Measurements from ENCODE around the gene SETD3.

The SETD3 gene

DNA sequence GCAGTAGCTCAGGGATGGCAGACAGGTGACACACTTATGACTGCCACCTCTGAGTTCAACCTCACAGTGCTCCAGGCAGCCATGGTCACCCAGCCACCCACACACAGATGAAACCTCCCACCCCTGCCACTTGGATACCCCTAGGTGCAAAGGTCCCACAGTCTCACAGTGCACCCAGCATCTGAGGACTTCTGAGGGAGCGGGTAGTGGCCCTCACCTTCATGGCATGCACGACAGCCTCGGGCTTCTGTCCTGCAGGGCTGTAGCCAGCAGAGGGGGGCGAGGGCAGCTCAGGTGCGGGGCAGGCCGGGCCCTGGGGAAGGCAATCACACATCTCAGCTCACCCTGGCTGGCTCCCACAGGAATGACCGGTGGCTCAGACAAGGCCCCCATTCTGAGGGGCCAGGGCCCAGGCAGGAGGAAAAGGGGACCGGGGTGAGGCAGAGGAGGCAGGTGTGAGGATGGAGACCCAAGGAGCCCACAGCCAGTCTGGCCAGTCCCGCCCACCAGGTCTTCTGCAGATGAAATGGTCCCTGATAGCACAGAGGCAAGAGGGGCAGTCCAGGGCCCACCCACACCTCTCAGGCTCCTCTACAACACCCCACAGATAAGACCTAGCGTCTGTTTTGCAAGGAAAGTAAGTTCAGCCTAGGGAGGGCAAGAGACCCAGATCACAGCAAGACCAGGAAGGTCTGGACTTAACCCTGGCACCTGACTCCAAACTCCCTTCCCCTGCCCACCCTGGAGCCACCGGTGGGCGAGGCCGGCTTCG, 36.4 kb upstream of the SETD3 start:
- DNase-seq (ENCODE audit: low read depth in 2 of 2) = no peak

DNA sequence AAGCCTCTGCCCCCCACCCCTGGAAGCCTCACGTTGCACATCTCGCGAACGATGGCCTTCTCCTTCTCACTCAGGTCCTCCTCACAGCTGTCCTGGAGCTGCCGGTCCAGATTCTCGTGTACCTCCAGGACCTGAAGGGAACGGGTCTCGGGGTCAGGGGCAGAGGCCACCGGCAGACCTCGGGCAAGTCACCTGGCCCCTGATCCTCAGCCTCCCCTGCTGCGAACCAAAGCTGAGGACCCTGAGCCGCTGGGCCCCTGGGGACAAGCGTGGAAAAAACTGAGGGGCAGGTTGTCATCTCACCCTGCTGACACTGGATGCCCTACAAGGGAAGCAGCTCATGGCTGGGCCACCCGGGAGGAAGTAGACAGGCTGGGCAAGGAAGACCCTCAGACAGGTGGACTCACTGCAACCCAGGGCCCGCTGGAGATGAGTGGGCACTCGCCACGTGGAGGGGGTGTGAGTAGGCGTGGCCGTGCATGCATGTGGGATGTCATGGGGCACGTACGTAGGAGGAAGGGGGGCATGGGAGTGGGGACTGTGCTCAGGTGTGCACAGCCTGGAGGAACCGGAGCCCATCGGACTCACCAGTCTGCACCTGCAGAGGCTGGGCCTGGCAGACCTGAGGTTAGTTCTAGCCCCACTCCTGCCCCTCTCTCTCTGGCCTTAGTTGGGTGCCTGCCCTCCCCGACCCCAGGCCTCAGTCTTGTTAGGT, 35.7 kb upstream of the SETD3 start:
- DNase-seq (ENCODE audit: low read depth in 2 of 2) = no peak

DNA sequence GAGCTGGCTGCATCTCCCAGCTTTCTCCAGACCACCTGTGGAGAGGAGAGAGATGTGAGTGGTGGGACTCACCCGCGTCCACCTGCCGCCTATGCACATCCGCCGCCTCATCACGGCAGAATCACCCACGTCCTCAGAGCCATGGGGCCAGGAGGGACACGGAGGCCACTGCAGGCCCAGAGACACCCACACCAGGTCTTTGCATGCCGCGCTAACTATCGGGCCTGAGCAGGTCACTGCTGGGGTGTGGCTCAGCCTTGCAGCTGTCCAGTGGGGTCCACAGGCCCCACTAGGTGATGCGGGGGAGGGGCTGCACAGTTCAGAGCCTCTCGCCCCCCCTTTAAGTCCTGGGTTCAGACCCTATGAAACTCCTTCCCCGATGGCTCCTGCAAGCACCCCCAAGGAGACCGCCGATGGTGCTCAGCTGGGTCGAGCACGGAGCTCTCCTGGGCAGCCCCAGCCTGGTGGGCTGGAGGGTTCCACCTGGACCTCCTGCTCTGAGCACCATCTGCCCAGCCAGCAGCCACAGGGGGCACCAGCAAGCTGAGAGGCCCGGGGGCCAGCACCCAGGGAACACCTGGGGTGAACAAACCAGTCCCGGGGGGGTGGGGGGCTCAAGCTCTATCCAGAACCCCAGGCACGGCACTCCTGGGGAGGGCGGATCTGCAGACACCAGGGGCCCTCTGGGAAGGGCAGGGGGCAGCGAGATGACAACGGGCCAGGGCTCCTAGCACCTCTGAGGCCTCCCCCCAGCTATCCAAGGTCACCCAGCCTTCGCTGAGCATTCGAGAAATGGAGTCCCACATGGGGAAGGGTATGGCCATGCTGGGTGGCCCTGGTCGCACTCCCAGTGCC, 34.9 kb upstream of the SETD3 start:
- no peak for DNase-seq (ENCODE audit: low read depth in 2 of 2)

DNA sequence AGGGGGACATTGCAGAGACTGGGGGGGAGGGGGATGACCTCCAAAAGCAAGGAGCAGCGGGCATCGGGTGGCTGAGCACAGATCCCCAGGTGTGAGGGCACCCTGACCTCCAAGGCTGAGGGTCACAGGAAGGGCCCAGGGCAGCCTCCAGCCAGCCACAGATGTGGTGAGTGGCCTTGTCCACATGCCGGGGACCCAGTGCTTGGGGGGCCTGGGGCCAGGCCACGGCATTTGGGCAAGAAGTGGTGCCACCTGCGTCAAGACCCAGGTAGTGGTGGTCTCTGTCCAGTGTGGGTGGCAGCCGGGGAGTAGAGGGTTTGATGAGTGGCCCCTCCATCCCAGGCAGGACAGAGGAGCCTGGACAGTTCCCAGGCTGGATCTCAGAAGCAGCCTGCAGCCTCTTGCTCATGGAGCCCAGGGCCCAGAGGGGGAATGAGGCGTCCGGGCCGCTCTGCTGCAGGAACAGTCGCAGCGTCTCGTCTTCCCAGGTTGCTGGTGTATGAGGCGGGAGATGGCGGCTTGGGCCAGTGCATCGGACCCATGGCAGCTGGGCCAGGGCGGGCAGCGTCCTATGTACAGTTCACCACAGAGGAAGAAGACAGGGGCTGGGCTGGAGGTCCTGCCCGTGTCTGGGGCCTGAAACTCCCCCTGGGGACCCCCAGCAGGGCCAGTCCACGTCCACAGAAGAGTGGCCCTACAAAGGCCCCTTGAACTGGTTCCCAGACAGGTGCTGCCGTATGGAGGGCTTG, 34.1 kb upstream of the SETD3 start:
- no peak for DNase-seq (ENCODE audit: low read depth in 2 of 2)

DNA sequence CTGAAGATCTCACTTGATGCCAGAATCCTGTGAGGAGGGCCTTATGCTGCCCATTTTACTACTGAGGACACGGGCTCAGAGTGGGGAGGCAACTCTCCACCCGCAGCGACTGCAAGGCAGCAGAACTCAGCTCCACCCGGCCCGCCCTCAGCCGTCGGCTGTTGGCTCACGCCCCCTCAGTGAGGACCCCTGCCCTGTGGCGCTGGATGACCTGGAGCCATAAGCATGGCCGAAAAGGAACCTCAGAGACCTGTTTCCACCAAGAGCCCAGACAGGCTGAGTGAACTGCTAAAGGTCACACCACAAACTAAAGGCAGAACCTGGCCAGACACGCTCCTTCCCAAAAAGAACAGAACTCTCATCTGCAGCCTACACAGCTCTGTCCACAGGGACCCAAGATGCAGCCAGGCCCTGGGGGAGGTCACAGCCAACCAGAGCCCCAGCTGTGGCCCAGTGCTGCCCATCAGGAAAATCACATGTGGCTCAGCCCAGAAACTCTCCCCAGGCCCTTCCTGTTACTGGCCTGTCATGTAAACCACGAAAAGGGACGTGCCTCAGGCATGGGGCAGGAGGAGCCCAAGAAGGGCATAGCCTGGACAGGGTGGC, 33.4 kb upstream of the SETD3 start:
- DNase-seq (ENCODE audit: low read depth in 2 of 2) = no peak

DNA sequence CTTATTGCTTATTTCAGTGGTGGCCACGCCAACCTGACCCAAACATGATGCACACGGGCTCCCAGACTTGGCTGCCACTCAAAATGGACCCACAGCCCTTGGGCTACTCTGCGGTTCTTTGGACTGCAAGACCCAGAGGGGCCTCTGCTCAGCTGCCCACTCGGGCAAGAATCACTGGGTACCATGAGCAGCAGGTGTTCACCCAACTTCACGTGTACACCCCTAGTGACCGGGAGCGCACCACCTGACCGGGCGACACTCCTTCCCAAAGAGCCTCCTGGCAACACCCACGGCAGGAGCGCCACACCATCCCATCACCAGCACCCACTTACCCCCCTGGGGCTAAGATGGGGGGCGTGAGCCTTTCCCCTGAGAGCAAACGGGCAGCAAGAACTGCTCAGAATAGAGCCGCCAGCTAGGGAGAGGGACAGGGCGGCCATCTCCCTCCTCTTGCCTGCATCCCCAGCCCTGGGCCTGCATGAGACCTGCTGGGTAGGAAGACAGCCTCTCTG, 32.6 kb upstream of the SETD3 start:
- DNase-seq (ENCODE audit: low read depth in 2 of 2) = no peak

DNA sequence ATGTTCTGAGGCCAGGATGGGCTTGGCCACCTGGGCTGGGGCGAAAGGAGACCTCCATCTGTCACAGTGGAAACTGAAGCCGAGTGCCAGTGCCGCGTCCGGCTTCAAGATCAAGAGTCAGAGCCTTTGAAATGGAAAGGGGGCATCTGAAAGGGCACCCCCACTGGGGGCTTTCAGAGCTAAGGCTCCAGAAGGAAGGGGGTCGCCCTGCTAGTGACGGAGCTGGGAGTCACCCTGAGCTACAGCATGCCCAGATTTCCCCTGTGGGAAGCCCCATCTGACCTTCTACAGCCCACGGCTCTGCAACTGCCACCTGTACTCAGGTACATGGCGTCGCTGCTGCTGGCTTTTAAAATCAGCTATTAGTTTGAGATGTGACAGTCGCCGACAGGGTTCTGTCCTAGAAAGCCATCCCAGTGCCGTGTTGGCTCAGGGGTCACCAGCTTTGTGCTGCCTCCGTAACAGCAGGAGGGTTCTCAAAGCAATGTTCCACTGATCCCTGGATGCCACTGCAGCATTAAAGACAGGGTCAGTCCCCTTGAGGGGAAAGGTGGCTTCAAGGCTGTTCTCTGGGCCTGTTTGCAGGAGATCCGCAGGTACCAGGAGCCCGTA, 32.0 kb upstream of the SETD3 start:
- DNase-seq (ENCODE audit: low read depth in 2 of 2) = no peak

DNA sequence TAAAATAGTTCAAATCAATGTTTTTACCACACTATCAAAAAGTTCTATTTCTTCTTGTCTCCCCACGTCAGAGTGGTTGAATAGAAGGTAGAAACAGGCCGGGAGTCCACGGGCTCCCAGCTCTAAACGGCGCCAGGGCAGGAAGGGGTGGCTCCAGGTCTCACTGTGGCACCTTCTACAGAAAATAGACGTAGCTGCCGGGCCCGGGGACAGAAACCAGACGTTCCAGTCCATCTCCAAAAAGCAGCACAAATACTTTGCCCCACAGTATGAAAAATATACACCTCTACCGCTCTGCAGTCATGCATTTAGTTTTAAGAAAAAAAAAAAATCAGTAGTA, 31.4 kb upstream of the SETD3 start:
- DNase-seq (ENCODE audit: low read depth in 2 of 2) = no peak

DNA sequence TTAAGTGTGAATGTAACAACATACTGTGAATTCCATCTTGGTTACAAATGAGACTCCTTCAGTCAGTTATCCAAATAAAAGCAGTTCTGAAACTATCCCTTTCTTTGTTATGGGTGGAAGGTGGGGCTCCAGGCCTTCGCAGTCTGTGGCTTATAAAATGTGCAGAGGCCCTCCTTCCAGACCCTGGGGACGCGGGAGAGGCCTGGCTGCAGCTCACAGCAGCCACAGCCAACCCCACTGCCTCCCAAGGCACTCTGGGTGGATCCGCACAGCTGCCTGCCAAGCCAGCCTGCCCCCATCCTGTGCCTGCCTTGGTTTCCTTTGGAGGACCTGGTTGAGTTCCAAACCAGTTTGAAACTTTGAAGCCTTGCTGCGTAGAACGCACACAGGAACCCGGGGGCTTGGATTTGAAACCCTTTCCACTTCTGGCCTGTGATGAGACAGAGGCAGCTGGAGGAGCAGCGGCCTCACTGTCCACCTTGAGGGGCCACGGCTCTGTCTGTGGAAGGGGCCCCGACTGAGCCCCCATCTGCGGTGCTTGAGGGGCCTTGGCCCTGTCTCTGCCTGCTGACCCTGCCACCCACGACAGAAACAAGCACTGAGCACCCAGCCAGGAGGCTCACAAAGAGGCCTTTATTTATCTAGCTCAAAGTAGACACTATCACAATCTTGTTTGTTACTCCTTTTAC, 30.9 kb upstream of the SETD3 start:
- DNase-seq (ENCODE audit: low read depth in 2 of 2) = no peak

DNA sequence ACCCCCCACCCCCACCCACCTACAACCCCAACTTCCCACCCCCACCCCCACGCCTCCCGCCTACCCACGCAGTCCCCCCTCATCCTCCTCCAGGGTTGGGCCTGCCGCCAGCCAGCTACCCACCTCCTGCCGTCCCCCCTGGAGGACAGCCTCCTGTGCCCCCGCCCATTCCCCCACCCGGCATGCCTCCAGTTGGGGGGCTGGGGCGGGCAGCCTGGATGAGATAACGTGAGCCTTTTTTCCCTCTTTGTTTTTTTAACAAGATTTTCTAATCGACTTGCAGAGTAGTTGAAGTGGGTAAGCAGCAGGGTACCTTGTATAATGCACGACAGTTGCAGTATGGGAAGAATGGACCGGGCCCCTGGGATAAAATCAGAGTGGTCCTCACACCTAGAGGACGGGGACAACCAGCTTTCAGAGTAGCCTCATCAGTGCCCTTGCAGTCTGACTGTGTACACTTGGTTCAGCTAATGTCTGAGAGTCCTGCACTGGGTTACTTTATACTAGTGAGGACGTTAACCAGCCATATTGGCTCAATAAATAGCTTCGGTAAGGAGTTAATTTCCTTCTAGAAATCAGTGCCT, 30.0 kb upstream of the SETD3 start:
- DNase-seq (ENCODE audit: low read depth in 2 of 2) = no peak

DNA sequence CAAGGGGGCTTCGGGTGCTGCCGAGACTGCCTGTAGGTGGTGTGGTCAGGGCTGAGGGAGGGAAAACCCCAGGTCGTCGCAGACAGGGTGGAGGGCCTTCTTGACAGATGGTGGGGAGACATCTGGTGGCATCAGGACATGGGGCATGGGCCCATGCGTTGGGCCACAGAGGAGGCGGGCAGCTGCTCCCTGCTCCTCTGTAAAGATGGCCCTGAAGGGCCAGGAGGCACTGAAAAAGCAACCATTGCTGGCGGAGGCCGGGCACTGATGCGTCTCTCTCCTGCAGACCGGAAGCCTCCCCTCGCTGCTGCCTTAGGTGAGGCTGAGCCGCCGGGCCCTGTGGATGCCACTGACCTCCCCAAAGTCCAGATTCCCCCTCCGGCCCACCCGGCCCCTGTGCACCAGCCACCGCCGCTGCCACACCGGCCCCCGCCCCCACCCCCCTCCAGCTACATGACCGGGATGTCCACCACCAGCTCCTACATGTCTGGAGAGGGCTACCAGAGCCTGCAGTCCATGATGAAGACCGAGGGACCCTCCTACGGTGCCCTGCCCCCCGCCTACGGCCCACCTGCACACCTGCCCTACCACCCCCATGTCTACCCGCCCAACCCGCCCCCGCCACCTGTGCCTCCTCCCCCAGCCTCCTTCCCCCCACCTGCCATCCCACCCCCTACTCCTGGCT, 29.4 kb upstream of the SETD3 start:
- DNase-seq (ENCODE audit: low read depth in 2 of 2) = no peak

DNA sequence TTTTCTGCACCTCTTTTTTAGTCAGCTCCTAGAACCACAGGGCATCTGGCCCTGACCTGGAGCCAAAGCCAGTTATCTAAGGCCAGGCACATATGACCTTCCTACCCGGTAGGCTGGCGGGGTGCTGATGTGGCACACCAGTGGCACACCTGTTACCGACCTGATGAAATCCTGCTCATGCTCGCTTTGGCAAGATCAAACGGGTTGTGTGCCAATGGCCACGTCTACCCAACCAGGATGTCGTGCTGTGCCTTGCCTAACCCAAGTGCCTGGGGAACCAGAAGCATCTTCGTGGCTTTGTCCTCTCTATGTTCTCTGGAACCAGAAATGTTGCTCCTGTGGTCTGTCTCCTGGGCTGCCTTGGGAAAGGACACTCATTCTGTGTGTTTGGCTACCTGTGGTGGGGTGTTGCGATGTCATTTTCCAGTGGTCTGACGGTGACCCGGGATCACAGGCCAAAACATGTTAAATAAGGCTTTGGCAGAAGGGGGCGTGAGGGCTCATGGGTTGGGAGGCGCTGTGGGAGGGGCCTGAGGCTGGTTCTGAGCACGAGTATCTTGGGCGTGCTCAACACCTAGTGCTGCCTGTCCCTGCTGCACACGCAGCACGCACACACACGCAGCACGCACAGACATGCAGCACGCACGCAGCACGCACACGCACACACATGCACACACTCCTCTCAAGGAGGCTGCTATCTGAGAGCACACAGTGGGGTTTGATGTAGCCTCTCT, 28.4 kb upstream of the SETD3 start:
- no peak for DNase-seq (ENCODE audit: low read depth in 2 of 2)

DNA sequence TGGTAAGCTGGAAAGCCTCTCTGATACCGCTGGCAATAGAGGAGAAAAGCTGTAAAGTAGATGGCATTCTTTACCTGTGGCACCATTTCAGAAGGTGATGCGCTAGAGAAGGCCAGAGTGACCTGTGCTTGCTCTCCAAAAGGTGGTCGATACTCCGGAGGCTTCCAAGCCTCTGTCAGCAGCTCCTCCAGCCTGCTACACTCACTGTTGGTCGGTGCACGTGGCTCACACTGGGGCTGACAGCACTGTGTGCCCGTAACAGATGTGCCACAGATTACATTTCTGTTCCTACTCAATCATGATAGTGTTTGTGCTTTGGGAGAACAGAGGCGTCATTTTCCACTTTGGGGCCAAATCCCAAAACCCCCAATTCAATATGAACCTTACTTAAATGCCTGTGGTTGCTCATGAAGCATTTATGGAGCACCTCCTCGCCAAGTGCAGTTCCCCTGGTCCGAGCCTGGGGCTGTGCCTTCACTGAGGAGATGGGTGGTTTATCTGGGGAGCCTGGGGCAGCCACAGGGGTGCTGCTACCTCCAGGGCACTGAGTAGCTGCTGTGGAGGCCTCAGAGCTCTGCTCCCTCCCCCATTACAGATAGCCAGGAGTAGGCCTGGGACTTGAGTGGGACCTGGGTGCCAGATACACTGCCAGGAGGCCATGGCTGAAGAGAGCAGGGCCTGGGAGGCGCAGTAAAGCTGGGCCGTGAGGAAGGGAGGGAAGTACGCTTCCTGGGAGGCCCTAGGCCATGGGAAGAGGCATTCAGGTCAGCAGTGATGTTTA, 27.4 kb upstream of the SETD3 start:
- DNase-seq (ENCODE audit: low read depth in 2 of 2) = no peak

DNA sequence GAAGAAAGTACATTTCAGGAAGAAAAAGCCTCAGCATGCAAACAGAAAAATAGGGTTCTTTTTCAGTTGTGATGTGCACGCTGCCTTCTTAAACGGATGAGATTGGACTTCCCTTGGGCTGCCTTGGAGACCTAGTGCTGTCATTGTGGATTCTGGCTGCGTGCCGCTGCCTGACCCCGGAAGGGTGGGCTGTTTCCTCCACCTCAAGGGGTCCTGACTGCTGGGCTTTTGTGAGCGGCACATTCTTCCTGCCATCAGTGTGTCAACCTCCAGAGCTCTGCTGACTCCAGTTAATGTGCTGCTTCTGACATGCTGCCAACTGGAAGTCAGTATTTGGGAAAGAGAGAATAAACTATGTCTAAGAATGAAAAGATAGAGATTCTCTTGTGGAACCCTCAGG, 25.6 kb upstream of the SETD3 start:
- DNase-seq (ENCODE audit: low read depth in 2 of 2) = no peak

DNA sequence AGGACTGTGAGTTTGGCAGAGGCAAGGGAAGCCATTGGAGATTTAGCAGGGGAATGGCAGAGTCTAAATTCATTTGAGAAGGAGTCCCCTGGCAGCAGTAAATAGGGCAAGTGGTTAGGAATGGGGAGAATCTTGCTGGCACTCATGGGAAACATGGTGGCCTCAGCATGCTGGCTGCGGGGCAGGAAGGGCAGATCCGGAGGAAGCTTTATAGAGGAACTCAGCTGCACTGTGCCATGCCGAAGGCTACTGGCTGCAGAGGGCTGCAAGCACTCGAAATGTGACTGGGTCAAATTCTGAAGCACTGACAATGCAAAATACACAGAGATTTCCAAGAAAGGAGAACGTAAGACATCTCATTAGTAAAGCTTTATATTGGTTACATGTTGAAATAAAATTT, 24.4 kb upstream of the SETD3 start:
- no peak for DNase-seq (ENCODE audit: low read depth in 2 of 2)

DNA sequence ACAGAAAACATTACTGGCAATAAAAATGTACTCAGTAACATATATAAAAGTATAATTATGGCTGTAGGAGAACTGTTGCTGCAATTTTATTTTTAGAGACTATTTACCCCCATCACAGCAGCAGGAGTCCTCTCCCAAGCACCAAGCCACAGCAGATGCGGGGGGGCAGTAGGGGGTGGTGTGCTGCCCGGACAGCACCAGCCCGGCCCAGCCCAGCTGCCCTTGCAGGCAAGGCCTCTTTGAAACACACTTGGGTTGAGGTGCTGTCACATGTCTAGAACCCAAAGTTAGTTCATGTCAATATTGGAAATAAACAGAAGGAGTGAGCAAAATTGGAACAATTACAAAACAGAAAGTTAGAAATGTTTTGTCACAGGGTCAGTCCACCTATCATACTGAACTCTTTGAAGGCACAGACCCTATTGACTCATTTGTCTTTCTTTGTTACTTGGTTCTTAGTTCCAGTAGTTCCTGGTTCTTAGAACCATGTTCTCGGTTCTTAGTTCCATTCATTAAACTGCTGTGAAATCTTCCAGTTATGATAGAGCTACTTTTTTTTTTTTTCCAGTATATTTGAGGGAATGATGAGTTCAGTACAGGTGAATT, 23.3 kb upstream of the SETD3 start:
- no peak for DNase-seq (ENCODE audit: low read depth in 2 of 2)

DNA sequence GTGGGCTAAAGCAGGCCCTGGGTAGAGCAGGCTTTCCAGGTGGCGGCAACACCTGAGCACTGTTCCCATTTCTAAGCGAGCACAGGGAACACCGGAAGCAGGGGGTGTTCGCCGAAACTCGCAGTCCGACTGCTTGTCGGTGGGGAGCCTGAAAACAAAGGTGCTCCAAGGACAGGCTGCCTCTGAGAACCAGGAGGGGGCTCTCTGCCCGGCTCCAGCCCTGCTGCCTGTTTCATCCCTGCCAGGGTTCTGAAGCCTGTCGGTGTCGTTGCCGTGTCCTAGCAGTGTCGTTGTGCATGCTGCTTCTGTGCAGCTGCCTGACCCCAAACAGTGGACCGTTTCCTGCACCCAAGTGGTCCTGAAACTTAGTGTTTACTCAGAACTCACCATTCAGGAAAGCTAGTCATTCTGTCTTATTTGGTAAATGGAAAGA, 22.3 kb upstream of the SETD3 start:
- DNase-seq (ENCODE audit: low read depth in 2 of 2) = no peak

Data from stimulated activated CD4-positive, alpha-beta T cell treated with anti-CD3 and anti-CD28 coated beads, Interleukin-12 subunit alpha, Interleukin-12 subunit beta, amount 100 ng/mL, for 24 hours (primary cell).